HFFc6 (cell line): ENCODE measurements around the gene PDE4D. TPM values are rescaled to one million over a fixed set of nuclear protein-coding genes. Genes with fewer than 3 reads are reported as not detected.

Experiments
- DNase-seq: peaks from one replicate; pipeline ENCODE4 v3.0.0-alpha.2; 2018
- H3K27ac Mint-ChIP-seq: 2 replicates; pipeline ENCODE4 v1.8.0; 2020; ENCODE audit warnings: mild to moderate bottlenecking, mixed read lengths
- H3K27me3 Mint-ChIP-seq: 2 replicates; pipeline ENCODE4 v1.8.0; 2021; ENCODE audit warnings: mild to moderate bottlenecking, moderate library complexity, mixed read lengths; ENCODE audit not compliant: insufficient read depth
- H3K36me3 Mint-ChIP-seq: 2 replicates; pipeline ENCODE4 v1.8.0; 2021; ENCODE audit warnings: low read depth, mixed read lengths
- H3K4me1 Mint-ChIP-seq: 2 replicates; pipeline ENCODE4 v1.8.0; 2020; ENCODE audit warnings: low read depth, mixed read lengths
- H3K4me3 Mint-ChIP-seq: 2 replicates; pipeline ENCODE4 v1.8.0; 2020; ENCODE audit warnings: mild to moderate bottlenecking, moderate library complexity, mixed read lengths
- H3K9me3 Mint-ChIP-seq: 2 replicates; pipeline ENCODE4 v1.8.0; 2020; ENCODE audit warnings: mild to moderate bottlenecking, mixed read lengths
- CTCF ChIP-seq: fragments of 200-600 bp; sonication (generic); IDR thresholded peaks from 2 replicates; pipeline ENCODE4 v1.5.0; 2021; ENCODE audit warnings: antibody characterized with exemption, mild to moderate bottlenecking
- total RNA-seq, 6 experiments: library from RNA; stranded (reverse); fragmentation: NEBNext Ultra II Directional; extraction: Animal tissue kit (Norgen Biotek cat#: 25700); gene quantifications; 2 replicates in 1 of 6; 3 replicates in 5 of 6; pipeline ENCODE4 v1.2.3, GENCODE V29; 2021

PDE4D gene
- total RNA-seq, 6 experiments from 2014 or later = 1.8 to 7.3 (median 6.2) TPM

GRCh38 chr5:59533730-59534108, 359.8 kb downstream of the PDE4D start:
- H3K4me3 Mint-ChIP-seq = no peak overlapping the region
- H3K4me1 Mint-ChIP-seq = no peaks in the 10 kb centered on the region; the same call in 1 of the 2 replicates
- TF ChIP-seq CTCF = no peak
- H3K36me3 Mint-ChIP-seq = no peaks in the 10 kb centered on the region
- peaks cover 5% of the 10 kb centered on the region; the same call in 1 of the 2 replicates for H3K27me3 Mint-ChIP-seq
- no peak overlapping the region for H3K27ac Mint-ChIP-seq
- no peaks in the 10 kb centered on the region for H3K9me3 Mint-ChIP-seq
- DNase-seq = no peak

GRCh38 chr5:59532979-59533729, 360.4 kb downstream of the PDE4D start:
- H3K4me1 Mint-ChIP-seq = peaks cover 4% of the 10 kb centered on the region; the same call in 1 of the 2 replicates
- H3K27me3 Mint-ChIP-seq = peaks cover 5% of the 10 kb centered on the region; the same call in 1 of the 2 replicates
- no peak overlapping the region for H3K27ac Mint-ChIP-seq
- no peak overlapping the region for H3K4me3 Mint-ChIP-seq
- TF ChIP-seq CTCF = no peak
- H3K36me3 Mint-ChIP-seq = no peaks in the 10 kb centered on the region
- DNase-seq = no peak
- H3K9me3 Mint-ChIP-seq = no peaks in the 10 kb centered on the region

- DNase-seq = no peak
- H3K4me1 Mint-ChIP-seq = peaks cover 14% of the 10 kb centered on the region; the same call in 1 of the 2 replicates
- peaks cover 2% of the 10 kb centered on the region; the same call in 1 of the 2 replicates for H3K27me3 Mint-ChIP-seq
- no peak overlapping the region for H3K27ac Mint-ChIP-seq
- no peaks in the 10 kb centered on the region for H3K9me3 Mint-ChIP-seq
- no peak for TF ChIP-seq CTCF
- no peak overlapping the region for H3K4me3 Mint-ChIP-seq
- H3K36me3 Mint-ChIP-seq = no peaks in the 10 kb centered on the region
Observed at GRCh38 chr5:59529239-59529638, 364.3 kb downstream of the PDE4D start.

- Mint-ChIP-seq H3K9me3 (no peaks in the 10 kb centered on the region; the same call in 1 of the 2 replicates), H3K27me3 (peaks cover 2% of the 10 kb centered on the region; the same call in 1 of the 2 replicates), H3K4me3 (no peak overlapping the region), H3K27ac (no peak overlapping the region), H3K4me1 (peaks cover 14% of the 10 kb centered on the region; the same call in 1 of the 2 replicates), H3K36me3 (no peaks in the 10 kb centered on the region)
- DNase-seq = no peak
- TF ChIP-seq CTCF = no peak
Observed at GRCh38 chr5:59528202-59528862, 365.2 kb downstream of the PDE4D start.

GRCh38 chr5:59525957-59526356, 367.6 kb downstream of the PDE4D start:
- Mint-ChIP-seq H3K9me3 (no peaks in the 10 kb centered on the region; the same call in 1 of the 2 replicates), H3K4me1 (peaks cover 14% of the 10 kb centered on the region; the same call in 1 of the 2 replicates), H3K27me3 (no peaks in the 10 kb centered on the region), H3K27ac (no peak overlapping the region), H3K4me3 (no peak overlapping the region), H3K36me3 (no peaks in the 10 kb centered on the region)
- no peak for TF ChIP-seq CTCF
- peak; percentile 57 for DNase-seq
